Ishikawa (cell line): ENCODE measurements around the gene CCDC27.

Experiments used
- CEBPB ChIP-seq: IDR thresholded peaks from 2 replicates; pipeline ENCODE4 v1.6.1; 2012
- CREB1 ChIP-seq: IDR thresholded peaks from 2 replicates; pipeline ENCODE4 v1.6.1; 2012; ENCODE audit warnings: low read depth
- EGR1 ChIP-seq: IDR thresholded peaks from 2 replicates; pipeline ENCODE4 v1.6.1; 2012
- EP300 ChIP-seq: IDR thresholded peaks from 2 replicates; pipeline ENCODE4 v1.6.1; 2012; ENCODE audit warnings: borderline replicate concordance
- FOXM1 ChIP-seq: IDR thresholded peaks from 2 replicates; pipeline ENCODE4 v1.6.1; 2012; ENCODE audit warnings: low read depth, borderline replicate concordance
- MAX ChIP-seq: IDR thresholded peaks from 2 replicates; pipeline ENCODE4 v1.6.1; 2012
- NFIC ChIP-seq: IDR thresholded peaks from 2 replicates; pipeline ENCODE4 v1.6.1; 2012
- RAD21 ChIP-seq: IDR thresholded peaks from 2 replicates; pipeline ENCODE4 v1.6.1; 2012; ENCODE audit warnings: low read depth
- TAF1 ChIP-seq: IDR thresholded peaks from 2 replicates; pipeline ENCODE4 v1.6.1; 2012; ENCODE audit warnings: low read depth, mild to moderate bottlenecking
- TCF12 ChIP-seq: IDR thresholded peaks from 2 replicates; pipeline ENCODE4 v1.6.1; 2012; ENCODE audit warnings: low read depth
- TEAD4 ChIP-seq: IDR thresholded peaks from 2 replicates; pipeline ENCODE4 v1.6.1; 2012
- USF1 ChIP-seq: IDR thresholded peaks from 2 replicates; pipeline ENCODE4 v1.6.1; 2012
- YY1 ChIP-seq: IDR thresholded peaks from 2 replicates; pipeline ENCODE4 v1.6.1; 2012; ENCODE audit warnings: low read depth
- ZBTB7A ChIP-seq: IDR thresholded peaks from 2 replicates; pipeline ENCODE4 v1.6.1; 2012; ENCODE audit warnings: low read depth
- TF ChIP-seq, protein P1 (sequence below): IDR thresholded peaks from 2 replicates; pipeline ENCODE4 v1.6.1; 2012; ENCODE audit warnings: low read depth, mild to moderate bottlenecking

CCDC27 gene

DNA sequence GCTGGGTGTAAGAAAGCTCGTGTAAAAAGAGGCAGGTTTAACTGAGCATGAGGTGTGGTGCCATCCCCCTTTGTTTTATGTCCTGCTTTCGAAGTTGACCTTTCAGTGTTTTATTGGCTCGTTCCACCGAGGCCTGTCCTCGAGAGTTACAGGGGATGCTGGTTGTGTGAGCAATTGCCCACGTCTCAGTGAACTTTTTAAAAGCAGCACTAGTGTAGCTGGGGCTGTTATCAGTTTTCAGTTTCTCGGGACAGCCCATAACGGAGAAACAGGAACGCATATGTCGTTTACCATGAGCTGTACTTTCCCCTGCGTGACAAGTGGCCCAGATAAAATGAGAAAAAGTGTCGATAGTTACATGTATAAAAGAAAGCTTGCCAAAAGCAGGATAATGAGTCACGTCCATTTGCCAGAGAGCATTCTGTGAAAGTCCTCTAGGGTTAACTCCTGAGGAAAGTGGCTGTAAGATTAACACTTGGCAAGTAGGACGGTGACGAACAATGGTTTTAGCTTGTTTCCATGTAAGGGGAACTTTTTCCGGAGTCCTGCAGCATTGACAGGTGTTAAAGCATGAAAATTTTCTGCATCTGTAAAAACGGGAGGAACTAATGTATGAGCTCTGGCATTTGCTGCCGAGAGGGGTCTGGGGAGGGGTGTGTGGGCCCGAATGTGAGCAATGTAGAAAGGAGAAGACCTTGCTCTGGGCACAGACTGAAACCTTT is 51.8 kb downstream of the CCDC27 start:
- no peak for TF ChIP-seq RAD21
- no peak for TF ChIP-seq FOXM1
- TF ChIP-seq TAF1 = no peak
- no peak for TF ChIP-seq YY1
- no peak for TF ChIP-seq ZBTB7A
- no peak for TF ChIP-seq EGR1
- no peak for TF ChIP-seq CEBPB

DNA sequence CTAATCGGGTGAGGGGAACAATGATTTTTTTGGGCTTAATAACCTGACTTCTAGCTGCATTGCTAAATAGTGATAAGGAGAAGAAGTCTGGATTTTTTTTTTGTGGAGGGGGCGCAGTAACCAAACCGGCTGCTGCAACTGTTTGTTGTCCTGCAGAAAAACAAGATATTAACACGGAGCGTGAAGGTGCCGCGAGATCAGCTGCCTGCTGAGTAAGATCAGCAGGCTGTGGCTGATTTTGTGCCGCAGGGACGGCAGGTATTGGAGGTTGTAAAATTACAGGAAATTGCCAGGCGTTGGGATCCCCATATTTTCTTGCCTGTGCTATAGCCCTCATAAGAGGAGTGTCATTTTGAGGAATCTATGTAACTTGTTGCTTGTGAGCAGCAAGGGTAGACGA is 52.8 kb downstream of the CCDC27 start:
- no peak for TF ChIP-seq RAD21
- no peak for TF ChIP-seq NFIC
- no peak for TF ChIP-seq ZBTB7A
- no peak for TF ChIP-seq CEBPB
- TF ChIP-seq YY1 = no peak
- TF ChIP-seq, protein P1, sequence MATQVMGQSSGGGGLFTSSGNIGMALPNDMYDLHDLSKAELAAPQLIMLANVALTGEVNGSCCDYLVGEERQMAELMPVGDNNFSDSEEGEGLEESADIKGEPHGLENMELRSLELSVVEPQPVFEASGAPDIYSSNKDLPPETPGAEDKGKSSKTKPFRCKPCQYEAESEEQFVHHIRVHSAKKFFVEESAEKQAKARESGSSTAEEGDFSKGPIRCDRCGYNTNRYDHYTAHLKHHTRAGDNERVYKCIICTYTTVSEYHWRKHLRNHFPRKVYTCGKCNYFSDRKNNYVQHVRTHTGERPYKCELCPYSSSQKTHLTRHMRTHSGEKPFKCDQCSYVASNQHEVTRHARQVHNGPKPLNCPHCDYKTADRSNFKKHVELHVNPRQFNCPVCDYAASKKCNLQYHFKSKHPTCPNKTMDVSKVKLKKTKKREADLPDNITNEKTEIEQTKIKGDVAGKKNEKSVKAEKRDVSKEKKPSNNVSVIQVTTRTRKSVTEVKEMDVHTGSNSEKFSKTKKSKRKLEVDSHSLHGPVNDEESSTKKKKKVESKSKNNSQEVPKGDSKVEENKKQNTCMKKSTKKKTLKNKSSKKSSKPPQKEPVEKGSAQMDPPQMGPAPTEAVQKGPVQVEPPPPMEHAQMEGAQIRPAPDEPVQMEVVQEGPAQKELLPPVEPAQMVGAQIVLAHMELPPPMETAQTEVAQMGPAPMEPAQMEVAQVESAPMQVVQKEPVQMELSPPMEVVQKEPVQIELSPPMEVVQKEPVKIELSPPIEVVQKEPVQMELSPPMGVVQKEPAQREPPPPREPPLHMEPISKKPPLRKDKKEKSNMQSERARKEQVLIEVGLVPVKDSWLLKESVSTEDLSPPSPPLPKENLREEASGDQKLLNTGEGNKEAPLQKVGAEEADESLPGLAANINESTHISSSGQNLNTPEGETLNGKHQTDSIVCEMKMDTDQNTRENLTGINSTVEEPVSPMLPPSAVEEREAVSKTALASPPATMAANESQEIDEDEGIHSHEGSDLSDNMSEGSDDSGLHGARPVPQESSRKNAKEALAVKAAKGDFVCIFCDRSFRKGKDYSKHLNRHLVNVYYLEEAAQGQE = no peak
- TF ChIP-seq EP300 = no peak
- no peak for TF ChIP-seq CREB1

DNA sequence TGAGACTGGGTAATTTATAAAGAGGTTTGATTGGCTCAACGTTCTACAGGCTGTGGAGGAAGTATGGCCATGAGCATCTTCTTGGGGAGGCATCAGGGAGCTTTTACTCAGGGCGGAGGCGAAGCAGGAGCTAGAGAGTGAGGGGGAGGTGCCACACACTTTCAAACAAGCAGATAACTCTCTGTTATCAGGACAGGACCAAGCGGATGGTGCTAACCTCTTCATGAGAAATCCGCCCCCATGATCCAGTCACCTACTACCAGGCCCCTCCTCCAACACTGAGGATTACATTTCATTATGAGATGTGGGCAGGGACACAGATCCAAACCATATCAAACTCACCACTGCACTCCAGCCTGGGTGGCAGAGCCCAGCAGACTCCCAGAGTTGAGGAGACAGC is 55.5 kb downstream of the CCDC27 start:
- TF ChIP-seq TEAD4 = no peak
- no peak for TF ChIP-seq ZBTB7A
- no peak for TF ChIP-seq FOXM1
- no peak for TF ChIP-seq CREB1
- no peak for TF ChIP-seq YY1
- TF ChIP-seq USF1 = no peak
- TF ChIP-seq TAF1 = no peak
- TF ChIP-seq MAX = no peak
- no peak for TF ChIP-seq TCF12
- TF ChIP-seq, protein P1 = no peak
- no peak for TF ChIP-seq RAD21
- TF ChIP-seq EGR1 = no peak
- TF ChIP-seq NFIC = no peak
- TF ChIP-seq CEBPB = no peak
- no peak for TF ChIP-seq EP300

- TF ChIP-seq ZBTB7A (no peak), TCF12 (no peak), TEAD4 (no peak), EGR1 (no peak), YY1 (no peak), USF1 (no peak)
These were observed 57.4 kb downstream of the CCDC27 start for GRCh38 chr1:3809680-3810079.

- no peak for TF ChIP-seq RAD21
- TF ChIP-seq USF1 = no peak
- TF ChIP-seq ZBTB7A = no peak
- TF ChIP-seq EGR1 = no peak
- no peak for TF ChIP-seq TAF1
- TF ChIP-seq CREB1 = no peak
- no peak for TF ChIP-seq TCF12
- TF ChIP-seq MAX = no peak
- no peak for TF ChIP-seq NFIC
- TF ChIP-seq TEAD4 = no peak
- TF ChIP-seq YY1 = no peak
- TF ChIP-seq FOXM1 = no peak
- no peak for TF ChIP-seq CEBPB
- no peak for TF ChIP-seq EP300
- TF ChIP-seq, protein P1 = no peak
These were observed 59.3 kb downstream of the CCDC27 start for GRCh38 chr1:3811595-3811911.
